Stimulated activated effector memory CD8-positive, alpha-beta T cell treated with anti-CD3 and anti-CD28 coated beads, Interleukin-12 subunit alpha, Interleukin-12 subunit beta, amount 100 ng/mL, for 72 hours (primary cell): ENCODE measurements around the gene POU4F3.

Source experiments
- ATAC-seq: fragments of 150-1000 bp; cut with Tn5 transposase; 2 replicates; pipeline ENCODE4 v1.10.0; 2021
- DNase-seq, 2 donors: peaks; one replicate each; pipeline ENCODE4 v3.0.0; 2021 to 2022; ENCODE audit warnings: low spot score in 2 of 2
- H3K27ac Mint-ChIP-seq: one replicate; pipeline ENCODE4 v1.8.0; 2022; ENCODE audit warnings: mild to moderate bottlenecking, mixed read lengths
- H3K36me3 Mint-ChIP-seq: one replicate; pipeline ENCODE4 v1.8.0; 2022; ENCODE audit warnings: mild to moderate bottlenecking, mixed read lengths
- H3K4me1 Mint-ChIP-seq: one replicate; pipeline ENCODE4 v1.8.0; 2022; ENCODE audit warnings: mixed read lengths
- H3K4me3 Mint-ChIP-seq: one replicate; pipeline ENCODE4 v1.8.0; 2022; ENCODE audit warnings: mild to moderate bottlenecking, mixed read lengths
- H3K9me3 Mint-ChIP-seq: one replicate; pipeline ENCODE4 v1.8.0; 2022; ENCODE audit warnings: mixed read lengths

Gene POU4F3

GRCh38 chr5:146357126-146357525 is 18.5 kb downstream of the POU4F3 start:
- ATAC-seq (no peak), DNase-seq (no peak)
- H3K36me3 Mint-ChIP-seq: no peaks in the 10 kb centered on the region
- H3K4me3 Mint-ChIP-seq: no peak overlapping the region
- no peak overlapping the region for H3K27ac Mint-ChIP-seq
- H3K9me3 Mint-ChIP-seq: no peaks in the 10 kb centered on the region
- no peaks in the 10 kb centered on the region for H3K4me1 Mint-ChIP-seq

- H3K36me3 Mint-ChIP-seq: no peaks in the 10 kb centered on the region
- ATAC-seq (no peak), DNase-seq (no peak)
- H3K9me3 Mint-ChIP-seq: no peaks in the 10 kb centered on the region
- no peak overlapping the region for H3K27ac Mint-ChIP-seq
- no peak overlapping the region for H3K4me3 Mint-ChIP-seq
- H3K4me1 Mint-ChIP-seq: no peaks in the 10 kb centered on the region
These were observed 21.2 kb downstream of the POU4F3 start for GRCh38 chr5:146359836-146360235.

GRCh38 chr5:146363161-146363874 is 24.7 kb downstream of the POU4F3 start:
- no peak for DNase-seq
- no peak overlapping the region for H3K4me3 Mint-ChIP-seq
- no peaks in the 10 kb centered on the region for H3K36me3 Mint-ChIP-seq
- ATAC-seq: peak; percentile 63
- H3K4me1 Mint-ChIP-seq: no peaks in the 10 kb centered on the region
- H3K27ac Mint-ChIP-seq: no peak overlapping the region
- no peaks in the 10 kb centered on the region for H3K9me3 Mint-ChIP-seq

- no peak overlapping the region for H3K27ac Mint-ChIP-seq
- ATAC-seq (no peak), DNase-seq (no peak)
- H3K4me3 Mint-ChIP-seq: no peak overlapping the region
- H3K4me1 Mint-ChIP-seq: no peaks in the 10 kb centered on the region
- no peaks in the 10 kb centered on the region for H3K9me3 Mint-ChIP-seq
- no peaks in the 10 kb centered on the region for H3K36me3 Mint-ChIP-seq
These were observed 27.0 kb downstream of the POU4F3 start for GRCh38 chr5:146365618-146366017.

- no peaks in the 10 kb centered on the region for H3K9me3 Mint-ChIP-seq
- ATAC-seq: no peak
These were observed 28.3 kb downstream of the POU4F3 start for GRCh38 chr5:146366904-146367303.

GRCh38 chr5:146368137-146368536 is 29.5 kb downstream of the POU4F3 start:
- DNase-seq: no peak
- no peaks in the 10 kb centered on the region for H3K4me1 Mint-ChIP-seq

More at GRCh38 chr5:146366904-146367303, 28.3 kb downstream of the POU4F3 start:
- no peak for DNase-seq
- H3K4me3 Mint-ChIP-seq: no peak overlapping the region
- H3K36me3 Mint-ChIP-seq: no peaks in the 10 kb centered on the region
- no peak overlapping the region for H3K27ac Mint-ChIP-seq
- no peaks in the 10 kb centered on the region for H3K4me1 Mint-ChIP-seq

GRCh38 chr5:146369691-146370090 is 31.1 kb downstream of the POU4F3 start:
- Mint-ChIP-seq H3K36me3 (no peaks in the 10 kb centered on the region), H3K4me3 (no peak overlapping the region), H3K9me3 (no peaks in the 10 kb centered on the region), H3K27ac (no peak overlapping the region), H3K4me1 (no peaks in the 10 kb centered on the region)
- DNase-seq: no peak
- ATAC-seq: no peak

More at GRCh38 chr5:146368137-146368536, 29.5 kb downstream of the POU4F3 start:
- Mint-ChIP-seq H3K9me3 (no peaks in the 10 kb centered on the region), H3K27ac (no peak overlapping the region), H3K36me3 (no peaks in the 10 kb centered on the region), H3K4me3 (no peak overlapping the region)
- ATAC-seq: no peak

GRCh38 chr5:146376821-146377220 is 38.2 kb downstream of the POU4F3 start:
- no peak overlapping the region for H3K27ac Mint-ChIP-seq
- no peaks in the 10 kb centered on the region for H3K36me3 Mint-ChIP-seq
- ATAC-seq: no peak
- no peak overlapping the region for H3K4me3 Mint-ChIP-seq
- no peaks in the 10 kb centered on the region for H3K4me1 Mint-ChIP-seq
- no peak for DNase-seq
- H3K9me3 Mint-ChIP-seq: no peaks in the 10 kb centered on the region

GRCh38 chr5:146378986-146379385 is 40.3 kb downstream of the POU4F3 start:
- H3K36me3 Mint-ChIP-seq: no peaks in the 10 kb centered on the region
- H3K4me1 Mint-ChIP-seq: no peaks in the 10 kb centered on the region
- no peak overlapping the region for H3K27ac Mint-ChIP-seq
- ATAC-seq (no peak), DNase-seq (no peak)
- no peak overlapping the region for H3K4me3 Mint-ChIP-seq
- no peaks in the 10 kb centered on the region for H3K9me3 Mint-ChIP-seq

- Mint-ChIP-seq H3K4me1 (no peaks in the 10 kb centered on the region), H3K9me3 (no peaks in the 10 kb centered on the region), H3K4me3 (no peak overlapping the region), H3K27ac (no peak overlapping the region), H3K36me3 (no peaks in the 10 kb centered on the region)
- DNase-seq (no peak), ATAC-seq (no peak)
These were observed 42.1 kb downstream of the POU4F3 start for GRCh38 chr5:146380714-146381113.

GRCh38 chr5:146388386-146388785 is 49.7 kb downstream of the POU4F3 start:
- H3K4me1 Mint-ChIP-seq: no peaks in the 10 kb centered on the region
- DNase-seq (no peak), ATAC-seq (no peak)

GRCh38 chr5:146390469-146390868 is 51.8 kb downstream of the POU4F3 start:
- Mint-ChIP-seq H3K9me3 (no peaks in the 10 kb centered on the region), H3K4me3 (no peak overlapping the region), H3K36me3 (no peaks in the 10 kb centered on the region), H3K4me1 (no peaks in the 10 kb centered on the region), H3K27ac (no peak overlapping the region)
- ATAC-seq (no peak), DNase-seq (no peak)

More at GRCh38 chr5:146388386-146388785, 49.7 kb downstream of the POU4F3 start:
- Mint-ChIP-seq H3K36me3 (no peaks in the 10 kb centered on the region), H3K9me3 (no peaks in the 10 kb centered on the region), H3K27ac (no peak overlapping the region), H3K4me3 (no peak overlapping the region)
